ENCODE measurements around the gene NOC2L.

The NOC2L gene

DNA sequence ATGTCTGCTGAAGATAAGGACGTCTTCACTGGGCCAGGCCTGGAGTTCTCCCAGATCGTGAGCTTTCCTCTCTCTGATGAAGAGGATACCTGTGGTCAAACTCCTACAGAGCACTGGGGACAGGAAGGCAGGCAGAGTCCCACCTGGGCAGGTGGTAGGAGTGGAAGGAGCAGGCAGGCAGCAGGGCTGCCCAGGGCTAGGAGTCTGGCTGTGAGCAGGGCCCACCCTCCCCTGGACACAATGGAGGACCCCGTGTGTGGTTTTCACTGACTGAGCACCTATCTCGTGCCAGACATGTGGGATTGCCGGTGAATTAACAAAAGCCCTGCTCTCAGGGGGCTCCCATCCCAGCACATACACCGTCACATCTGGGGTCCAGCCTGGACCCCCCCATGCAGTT, 40.2 kb downstream of the NOC2L start:
- H3K4me1 ChIP-seq (ENCODE audit: low read depth, poor library complexity, severe bottlenecking) = peaks cover 26% of the 10 kb centered on the region
- no peaks in the 10 kb centered on the region for H3K36me3 ChIP-seq (ENCODE audit: insufficient read depth)
- H3K4me2 ChIP-seq = no peak overlapping the region
- H3K4me3 ChIP-seq (IDR thresholded peaks at IDR 0.05; ENCODE audit: insufficient read depth, low read depth, low read length) = no peak overlapping the region
- H3K27ac ChIP-seq = no peak overlapping the region
- H3K27me3 ChIP-seq (ENCODE audit: insufficient read depth, low read depth) = peaks cover 99% of the 10 kb centered on the region
- no peaks in the 10 kb centered on the region for H4K20me1 ChIP-seq (ENCODE audit: insufficient read depth)
- no peaks in the 10 kb centered on the region for H3K79me2 ChIP-seq (ENCODE audit: insufficient read depth, low read depth)
- H3K9ac ChIP-seq = no peak overlapping the region
- TF ChIP-seq, protein P1, sequence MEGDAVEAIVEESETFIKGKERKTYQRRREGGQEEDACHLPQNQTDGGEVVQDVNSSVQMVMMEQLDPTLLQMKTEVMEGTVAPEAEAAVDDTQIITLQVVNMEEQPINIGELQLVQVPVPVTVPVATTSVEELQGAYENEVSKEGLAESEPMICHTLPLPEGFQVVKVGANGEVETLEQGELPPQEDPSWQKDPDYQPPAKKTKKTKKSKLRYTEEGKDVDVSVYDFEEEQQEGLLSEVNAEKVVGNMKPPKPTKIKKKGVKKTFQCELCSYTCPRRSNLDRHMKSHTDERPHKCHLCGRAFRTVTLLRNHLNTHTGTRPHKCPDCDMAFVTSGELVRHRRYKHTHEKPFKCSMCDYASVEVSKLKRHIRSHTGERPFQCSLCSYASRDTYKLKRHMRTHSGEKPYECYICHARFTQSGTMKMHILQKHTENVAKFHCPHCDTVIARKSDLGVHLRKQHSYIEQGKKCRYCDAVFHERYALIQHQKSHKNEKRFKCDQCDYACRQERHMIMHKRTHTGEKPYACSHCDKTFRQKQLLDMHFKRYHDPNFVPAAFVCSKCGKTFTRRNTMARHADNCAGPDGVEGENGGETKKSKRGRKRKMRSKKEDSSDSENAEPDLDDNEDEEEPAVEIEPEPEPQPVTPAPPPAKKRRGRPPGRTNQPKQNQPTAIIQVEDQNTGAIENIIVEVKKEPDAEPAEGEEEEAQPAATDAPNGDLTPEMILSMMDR (conservative IDR thresholded peaks at IDR 0.05; ENCODE audit: low read depth, low read length) = no peak
- H2AFZ ChIP-seq (ENCODE audit: low read depth) = no peak overlapping the region

DNA sequence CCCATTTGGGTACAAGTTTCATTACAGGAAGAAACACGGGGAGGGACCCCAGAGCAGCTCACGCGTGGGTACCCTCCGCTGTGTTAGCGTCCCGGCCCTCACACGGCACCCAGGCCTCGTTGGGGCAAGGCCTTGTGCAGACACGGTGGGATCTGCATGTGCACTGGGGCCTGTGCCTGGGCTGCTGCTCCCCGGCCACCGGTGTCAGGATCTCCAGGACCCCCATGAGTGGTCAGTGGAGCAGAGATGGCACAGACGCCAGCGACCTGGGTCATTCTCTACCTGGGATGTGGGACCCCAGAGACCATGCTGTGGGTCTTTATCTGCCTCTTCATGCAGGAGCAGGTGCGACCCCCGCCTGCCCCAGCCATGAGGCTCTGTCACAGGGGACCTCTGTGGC, 40.7 kb downstream of the NOC2L start:
- Histone ChIP-seq H3K27ac (no peak overlapping the region), H2AFZ (ENCODE audit: low read depth) (no peak overlapping the region), H3K4me2 (no peak overlapping the region), H3K9ac (no peak overlapping the region), H4K20me1 (ENCODE audit: insufficient read depth) (no peaks in the 10 kb centered on the region), H3K4me3 (IDR thresholded peaks at IDR 0.05; ENCODE audit: insufficient read depth, low read depth, low read length) (no peak overlapping the region), H3K79me2 (ENCODE audit: insufficient read depth, low read depth) (no peaks in the 10 kb centered on the region), H3K36me3 (ENCODE audit: insufficient read depth) (no peaks in the 10 kb centered on the region), H3K27me3 (ENCODE audit: insufficient read depth, low read depth) (peaks cover 99% of the 10 kb centered on the region), H3K4me1 (ENCODE audit: low read depth, poor library complexity, severe bottlenecking) (peaks cover 23% of the 10 kb centered on the region)
- TF ChIP-seq, protein P1 (conservative IDR thresholded peaks at IDR 0.05; ENCODE audit: low read depth, low read length) = no peak

GRCh38 chr1:917466-918091, 41.5 kb downstream of the NOC2L start:
- H3K9ac ChIP-seq = no peak overlapping the region
- peaks cover 20% of the 10 kb centered on the region for H3K4me1 ChIP-seq (ENCODE audit: low read depth, poor library complexity, severe bottlenecking)
- H3K36me3 ChIP-seq (ENCODE audit: insufficient read depth) = no peaks in the 10 kb centered on the region
- H3K27me3 ChIP-seq (ENCODE audit: insufficient read depth, low read depth) = peaks cover 99% of the 10 kb centered on the region
- no peaks in the 10 kb centered on the region for H4K20me1 ChIP-seq (ENCODE audit: insufficient read depth)
- no peak overlapping the region for H3K27ac ChIP-seq
- no peak overlapping the region for H3K4me2 ChIP-seq
- H3K79me2 ChIP-seq (ENCODE audit: insufficient read depth, low read depth) = no peaks in the 10 kb centered on the region
- TF ChIP-seq, protein P1 (conservative IDR thresholded peaks at IDR 0.05; ENCODE audit: low read depth, low read length) = no peak
- H2AFZ ChIP-seq (ENCODE audit: low read depth) = no peak overlapping the region
- H3K4me3 ChIP-seq (IDR thresholded peaks at IDR 0.05; ENCODE audit: insufficient read depth, low read depth, low read length) = no peak overlapping the region

GRCh38 chr1:917076-917459, 42.0 kb downstream of the NOC2L start:
- H4K20me1 ChIP-seq (ENCODE audit: insufficient read depth) = no peaks in the 10 kb centered on the region
- H3K4me2 ChIP-seq = no peak overlapping the region
- H3K79me2 ChIP-seq (ENCODE audit: insufficient read depth, low read depth) = no peaks in the 10 kb centered on the region
- peaks cover 26% of the 10 kb centered on the region for H3K4me1 ChIP-seq (ENCODE audit: low read depth, poor library complexity, severe bottlenecking)
- H3K4me3 ChIP-seq (IDR thresholded peaks at IDR 0.05; ENCODE audit: insufficient read depth, low read depth, low read length) = no peak overlapping the region
- no peaks in the 10 kb centered on the region for H3K36me3 ChIP-seq (ENCODE audit: insufficient read depth)
- H2AFZ ChIP-seq (ENCODE audit: low read depth) = no peak overlapping the region
- H3K27me3 ChIP-seq (ENCODE audit: insufficient read depth, low read depth) = peaks cover 99% of the 10 kb centered on the region
- no peak overlapping the region for H3K9ac ChIP-seq
- H3K27ac ChIP-seq = no peak overlapping the region
- TF ChIP-seq, protein P1 (conservative IDR thresholded peaks at IDR 0.05; ENCODE audit: low read depth, low read length) = no peak

Measured in KMS-11 (cell line).